ENCODE data around the gene MTMR2.

GRCh38 chr11:95910638-95911368, 13.1 kb downstream of the MTMR2 start:
- TF ChIP-seq NANOG (IDR thresholded peaks at IDR 0.05; ENCODE audit: borderline replicate concordance) = no peak
- TF ChIP-seq ZNF114 (CRISPR knock-in tag; IDR thresholded peaks at IDR 0.05) = no peak
- TF ChIP-seq CTCF (conservative IDR thresholded peaks at IDR 0.05; ENCODE audit: low read depth in 2 of 2) = no peak
- TF ChIP-seq ZNF331 (CRISPR knock-in tag; IDR thresholded peaks at IDR 0.05; ENCODE audit: low read depth) = no peak
- TF ChIP-seq JUNB (IDR thresholded peaks at IDR 0.05; ENCODE audit: unreplicated experiment) = no peak
- TF ChIP-seq EZH2phosphoT487 (IDR thresholded peaks at IDR 0.05; ENCODE audit: unreplicated experiment) = no peak
- no peak for TF ChIP-seq POLR2AphosphoS5 (IDR thresholded peaks at IDR 0.05; ENCODE audit: low read depth)
- TF ChIP-seq EZH2 (IDR thresholded peaks at IDR 0.05; ENCODE audit: low read depth, unreplicated experiment) = no peak
- TF ChIP-seq STAT1 (IDR thresholded peaks at IDR 0.05; ENCODE audit: unreplicated experiment) = no peak
- no peak for TF ChIP-seq CREB1 (CRISPR knock-in tag; IDR thresholded peaks at IDR 0.05; ENCODE audit: low read depth)
- TF ChIP-seq ZNF462 (CRISPR knock-in tag; IDR thresholded peaks at IDR 0.05) = no peak
- TF ChIP-seq, protein P1, sequence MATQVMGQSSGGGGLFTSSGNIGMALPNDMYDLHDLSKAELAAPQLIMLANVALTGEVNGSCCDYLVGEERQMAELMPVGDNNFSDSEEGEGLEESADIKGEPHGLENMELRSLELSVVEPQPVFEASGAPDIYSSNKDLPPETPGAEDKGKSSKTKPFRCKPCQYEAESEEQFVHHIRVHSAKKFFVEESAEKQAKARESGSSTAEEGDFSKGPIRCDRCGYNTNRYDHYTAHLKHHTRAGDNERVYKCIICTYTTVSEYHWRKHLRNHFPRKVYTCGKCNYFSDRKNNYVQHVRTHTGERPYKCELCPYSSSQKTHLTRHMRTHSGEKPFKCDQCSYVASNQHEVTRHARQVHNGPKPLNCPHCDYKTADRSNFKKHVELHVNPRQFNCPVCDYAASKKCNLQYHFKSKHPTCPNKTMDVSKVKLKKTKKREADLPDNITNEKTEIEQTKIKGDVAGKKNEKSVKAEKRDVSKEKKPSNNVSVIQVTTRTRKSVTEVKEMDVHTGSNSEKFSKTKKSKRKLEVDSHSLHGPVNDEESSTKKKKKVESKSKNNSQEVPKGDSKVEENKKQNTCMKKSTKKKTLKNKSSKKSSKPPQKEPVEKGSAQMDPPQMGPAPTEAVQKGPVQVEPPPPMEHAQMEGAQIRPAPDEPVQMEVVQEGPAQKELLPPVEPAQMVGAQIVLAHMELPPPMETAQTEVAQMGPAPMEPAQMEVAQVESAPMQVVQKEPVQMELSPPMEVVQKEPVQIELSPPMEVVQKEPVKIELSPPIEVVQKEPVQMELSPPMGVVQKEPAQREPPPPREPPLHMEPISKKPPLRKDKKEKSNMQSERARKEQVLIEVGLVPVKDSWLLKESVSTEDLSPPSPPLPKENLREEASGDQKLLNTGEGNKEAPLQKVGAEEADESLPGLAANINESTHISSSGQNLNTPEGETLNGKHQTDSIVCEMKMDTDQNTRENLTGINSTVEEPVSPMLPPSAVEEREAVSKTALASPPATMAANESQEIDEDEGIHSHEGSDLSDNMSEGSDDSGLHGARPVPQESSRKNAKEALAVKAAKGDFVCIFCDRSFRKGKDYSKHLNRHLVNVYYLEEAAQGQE (IDR thresholded peaks at IDR 0.05; ENCODE audit: unreplicated experiment) = no peak
- no peak for TF ChIP-seq ETS1 (IDR thresholded peaks at IDR 0.05)

Data from GM23338 (cell line).